ENCODE data around the gene CGB2.

The CGB2 gene

GRCh38 chr19:48989701-48990291 is 41.9 kb upstream of the CGB2 start:
- Histone ChIP-seq H3K4me3 (ENCODE audit: control insufficient read depth in 1 of 7, extremely low read depth in 1 of 7, insufficient read depth in 4 of 7, low read depth in 2 of 7, low read length in 6 of 7) (no peak overlapping the region), H3K4me1 (ENCODE audit: control extremely low read depth in 1 of 4, control insufficient read depth in 4 of 4, insufficient read depth in 4 of 4, low read length in 3 of 4) (peaks cover 4 to 27% (median 23%) of the 10 kb centered on the region in 4 experiments), H3K36me3 (ENCODE audit: control insufficient read depth in 4 of 4, insufficient read depth in 4 of 4, low read length in 3 of 4) (peaks cover 3 to 43% (median 28%) of the 10 kb centered on the region in 4 experiments), H3K27ac (ENCODE audit: insufficient read depth in 1 of 2, low read depth in 1 of 2, low read length in 2 of 2, poor library complexity in 1 of 2, severe bottlenecking in 2 of 2) (no peak overlapping the region), H3K9me3 (ENCODE audit: control extremely low read depth in 1 of 5, control insufficient read depth in 4 of 5, insufficient read depth in 2 of 5, low read depth in 1 of 5, low read length in 4 of 5) (no peaks in the 10 kb centered on the region), H3K27me3 (replicated peaks in 2 of 5; ENCODE audit: control insufficient read depth in 4 of 5, insufficient read depth in 5 of 5, low read length in 4 of 5) (no peaks in the 10 kb centered on the region)
- CTCF ChIA-PET, result interaction anchor here (2.0 kb wide), 1 partner anchor 10 kb away, joined by 5 read pairs; no protein-coding TSS in a partner anchor
- 98% methylated on average over 12 of the region's 17 CpGs for WGBS (ENCODE audit: insufficient coverage)
- DNase-seq, result no peak
- POLR2A ChIA-PET, result no interaction called here

GRCh38 chr19:48990400-48990799 is 41.3 kb upstream of the CGB2 start:
- CTCF ChIA-PET, result interaction anchor here (1.7 to 2.0 kb wide), 2 partner anchors 9 to 10 kb away, joined by 5 to 7 read pairs; no protein-coding TSS in a partner anchor
- 96% methylated on average over 4 of the region's 4 CpGs for WGBS (ENCODE audit: insufficient coverage)

GRCh38 chr19:48991011-48991609 is 40.6 kb upstream of the CGB2 start:
- ChIA-PET CTCF (interaction anchor here (1.7 to 2.0 kb wide), 2 partner anchors 8 to 11 kb away, joined by 5 to 7 read pairs; no protein-coding TSS in a partner anchor), POLR2A (no interaction called here)
- Histone ChIP-seq H3K4me1 (ENCODE audit: control extremely low read depth in 1 of 4, control insufficient read depth in 4 of 4, insufficient read depth in 4 of 4, low read length in 3 of 4) (peaks cover 4 to 32% (median 27%) of the 10 kb centered on the region in 4 experiments), H3K27ac (ENCODE audit: insufficient read depth in 1 of 2, low read depth in 1 of 2, low read length in 2 of 2, poor library complexity in 1 of 2, severe bottlenecking in 2 of 2) (peak overlapping the region in 1 of 2 experiments; percentile 98), H3K9me3 (ENCODE audit: control extremely low read depth in 1 of 5, control insufficient read depth in 4 of 5, insufficient read depth in 2 of 5, low read depth in 1 of 5, low read length in 4 of 5) (no peaks in the 10 kb centered on the region), H3K36me3 (ENCODE audit: control insufficient read depth in 4 of 4, insufficient read depth in 4 of 4, low read length in 3 of 4) (peaks cover 3 to 35% (median 15%) of the 10 kb centered on the region in 4 experiments), H3K4me3 (ENCODE audit: control insufficient read depth in 1 of 7, extremely low read depth in 1 of 7, insufficient read depth in 4 of 7, low read depth in 2 of 7, low read length in 6 of 7) (peak overlapping the region in 1 of 7 experiments; percentile 97), H3K27me3 (replicated peaks in 2 of 5; ENCODE audit: control insufficient read depth in 4 of 5, insufficient read depth in 5 of 5, low read length in 4 of 5) (no peaks in the 10 kb centered on the region)
- DNase-seq, result no peak
- WGBS (ENCODE audit: insufficient coverage), result 91% methylated on average over 22 of the region's 22 CpGs

More at GRCh38 chr19:48990400-48990799, 41.3 kb upstream of the CGB2 start:
- Histone ChIP-seq H3K4me1 (ENCODE audit: control extremely low read depth in 1 of 4, control insufficient read depth in 4 of 4, insufficient read depth in 4 of 4, low read length in 3 of 4) (peaks cover 4 to 32% (median 27%) of the 10 kb centered on the region in 4 experiments), H3K4me3 (ENCODE audit: control insufficient read depth in 1 of 7, extremely low read depth in 1 of 7, insufficient read depth in 4 of 7, low read depth in 2 of 7, low read length in 6 of 7) (no peak overlapping the region), H3K36me3 (ENCODE audit: control insufficient read depth in 4 of 4, insufficient read depth in 4 of 4, low read length in 3 of 4) (peaks cover 3 to 42% (median 22%) of the 10 kb centered on the region in 4 experiments), H3K27me3 (replicated peaks in 2 of 5; ENCODE audit: control insufficient read depth in 4 of 5, insufficient read depth in 5 of 5, low read length in 4 of 5) (no peaks in the 10 kb centered on the region), H3K27ac (ENCODE audit: insufficient read depth in 1 of 2, low read depth in 1 of 2, low read length in 2 of 2, poor library complexity in 1 of 2, severe bottlenecking in 2 of 2) (no peak overlapping the region), H3K9me3 (ENCODE audit: control extremely low read depth in 1 of 5, control insufficient read depth in 4 of 5, insufficient read depth in 2 of 5, low read depth in 1 of 5, low read length in 4 of 5) (no peaks in the 10 kb centered on the region)
- POLR2A ChIA-PET, result no interaction called here
- DNase-seq, result no peak

GRCh38 chr19:48991873-48992580 is 39.7 kb upstream of the CGB2 start:
- WGBS (ENCODE audit: insufficient coverage), result 28% methylated on average over 5 of the region's 8 CpGs
- ChIA-PET CTCF (interaction anchor here (0.6 to 2.5 kb wide), 8 partner anchors 8 to 210 kb away, joined by 3 to 21 read pairs (median 6); no protein-coding TSS in a partner anchor), POLR2A (interaction anchor here (0.6 to 1.9 kb wide), 3 partner anchors 16 to 287 kb away, joined by 3 to 11 read pairs (median 4); partner anchors contain the start of gene FTL)
- Histone ChIP-seq H3K36me3 (ENCODE audit: control insufficient read depth in 4 of 4, insufficient read depth in 4 of 4, low read length in 3 of 4) (peaks cover 3 to 27% (median 12%) of the 10 kb centered on the region in 4 experiments), H3K4me1 (ENCODE audit: control extremely low read depth in 1 of 4, control insufficient read depth in 4 of 4, insufficient read depth in 4 of 4, low read length in 3 of 4) (peaks cover 4 to 32% (median 27%) of the 10 kb centered on the region in 4 experiments), H3K27me3 (replicated peaks in 2 of 5; ENCODE audit: control insufficient read depth in 4 of 5, insufficient read depth in 5 of 5, low read length in 4 of 5) (no peaks in the 10 kb centered on the region), H3K4me3 (ENCODE audit: control insufficient read depth in 1 of 7, extremely low read depth in 1 of 7, insufficient read depth in 4 of 7, low read depth in 2 of 7, low read length in 6 of 7) (peak overlapping the region; percentile 72 to 97 (median 89)), H3K27ac (ENCODE audit: insufficient read depth in 1 of 2, low read depth in 1 of 2, low read length in 2 of 2, poor library complexity in 1 of 2, severe bottlenecking in 2 of 2) (peak overlapping the region; percentile 84 to 98), H3K9me3 (ENCODE audit: control extremely low read depth in 1 of 5, control insufficient read depth in 4 of 5, insufficient read depth in 2 of 5, low read depth in 1 of 5, low read length in 4 of 5) (no peaks in the 10 kb centered on the region)
- peak in 1 of 3 donors; percentile 17 for DNase-seq

GRCh38 chr19:48992581-48993174 is 39.0 kb upstream of the CGB2 start:
- WGBS (ENCODE audit: insufficient coverage), result 0% methylated on average over 20 of the region's 20 CpGs
- peaks cover 3 to 23% (median 10%) of the 10 kb centered on the region in 4 experiments for H3K36me3 ChIP-seq (ENCODE audit: control insufficient read depth in 4 of 4, insufficient read depth in 4 of 4, low read length in 3 of 4)
- POLR2A ChIA-PET, result interaction anchor here (0.5 to 1.9 kb wide), 6 partner anchors 16 to 335 kb away, joined by 3 to 11 read pairs (median 3); partner anchors contain the start of gene FTL
- H3K4me1 ChIP-seq (ENCODE audit: control extremely low read depth in 1 of 4, control insufficient read depth in 4 of 4, insufficient read depth in 4 of 4, low read length in 3 of 4), result peaks cover 4 to 29% (median 28%) of the 10 kb centered on the region in 4 experiments
- H3K27me3 ChIP-seq (replicated peaks in 2 of 5; ENCODE audit: control insufficient read depth in 4 of 5, insufficient read depth in 5 of 5, low read length in 4 of 5), result no peaks in the 10 kb centered on the region
- H3K27ac ChIP-seq (ENCODE audit: insufficient read depth in 1 of 2, low read depth in 1 of 2, low read length in 2 of 2, poor library complexity in 1 of 2, severe bottlenecking in 2 of 2), result peak overlapping the region; percentile 84 to 98
- no peaks in the 10 kb centered on the region for H3K9me3 ChIP-seq (ENCODE audit: control extremely low read depth in 1 of 5, control insufficient read depth in 4 of 5, insufficient read depth in 2 of 5, low read depth in 1 of 5, low read length in 4 of 5)
- CTCF ChIA-PET, result interaction anchor here (0.6 to 2.5 kb wide), 14 partner anchors 9 to 276 kb away, joined by 3 to 21 read pairs (median 4); no protein-coding TSS in a partner anchor
- peak overlapping the region; percentile 72 to 97 (median 89) for H3K4me3 ChIP-seq (ENCODE audit: control insufficient read depth in 1 of 7, extremely low read depth in 1 of 7, insufficient read depth in 4 of 7, low read depth in 2 of 7, low read length in 6 of 7)
- DNase-seq, result no peak

- H3K36me3 ChIP-seq (ENCODE audit: control insufficient read depth in 4 of 4, insufficient read depth in 4 of 4, low read length in 3 of 4), result peaks cover 0 to 18% (median 8%) of the 10 kb centered on the region in 4 experiments
- no peaks in the 10 kb centered on the region for H3K27me3 ChIP-seq (replicated peaks in 2 of 5; ENCODE audit: control insufficient read depth in 4 of 5, insufficient read depth in 5 of 5, low read length in 4 of 5)
- 0% methylated on average over 50 of the region's 56 CpGs for WGBS (ENCODE audit: insufficient coverage)
- peak within 1 kb of the TSS; percentile 94 to 98 for H3K27ac ChIP-seq (ENCODE audit: insufficient read depth in 1 of 2, low read depth in 1 of 2, low read length in 2 of 2, poor library complexity in 1 of 2, severe bottlenecking in 2 of 2)
- DNase-seq, result peak; percentile 99 to 100 (median 100)
- no peaks in the 10 kb centered on the region for H3K9me3 ChIP-seq (ENCODE audit: control extremely low read depth in 1 of 5, control insufficient read depth in 4 of 5, insufficient read depth in 2 of 5, low read depth in 1 of 5, low read length in 4 of 5)
- peak within 1 kb of the TSS; percentile 79 to 97 (median 92) for H3K4me3 ChIP-seq (ENCODE audit: control insufficient read depth in 1 of 7, extremely low read depth in 1 of 7, insufficient read depth in 4 of 7, low read depth in 2 of 7, low read length in 6 of 7)
- POLR2A ChIA-PET, result interaction anchor here (0.5 to 1.9 kb wide), 7 partner anchors 17 to 336 kb away, joined by 3 to 11 read pairs (median 3); partner anchors contain the start of gene FTL
- CTCF ChIA-PET, result interaction anchor here (0.6 to 2.5 kb wide), 14 partner anchors 10 to 277 kb away, joined by 3 to 21 read pairs (median 4); no protein-coding TSS in a partner anchor
- peaks cover 4 to 29% (median 29%) of the 10 kb centered on the region in 4 experiments for H3K4me1 ChIP-seq (ENCODE audit: control extremely low read depth in 1 of 4, control insufficient read depth in 4 of 4, insufficient read depth in 4 of 4, low read length in 3 of 4)
These were observed 38.3 kb upstream of the CGB2 start, which contains the start of the genes GYS1 and RUVBL2 for GRCh38 chr19:48993175-48994034. TSS of gene GYS1 (minus strand) at chr19:48993309. CDS start at chr19:48993112, 197 bp downstream. TSS of gene RUVBL2 (plus strand) at chr19:48993887. CDS start at chr19:48993912, 25 bp downstream.
